Lower leg skin (tissue), 3 donors: ENCODE data around the gene CST9.

ENCODE experiments used
- CTCF ChIP-seq, 3 donors: fragments of 450-650 bp; IDR thresholded peaks; one replicate each; pipeline ENCODE4 v1.5.1; 2016; ENCODE audit warnings: antibody characterized with exemption in 3 of 3, mild to moderate bottlenecking in 3 of 3, moderate library complexity in 2 of 3
- POLR2A ChIP-seq, 2 donors: fragments of 450-650 bp; IDR thresholded peaks; one replicate each; pipeline ENCODE4 v1.6.1; 2016 to 2017; ENCODE audit warnings: antibody characterized with exemption in 2 of 2, mild to moderate bottlenecking in 1 of 2, moderate library complexity in 1 of 2

- TF ChIP-seq CTCF (IDR thresholded peaks at IDR 0.05) (no peak), POLR2A (IDR thresholded peaks at IDR 0.05) (no peak)
These were observed 32.6 kb upstream of the CST9 start for GRCh38 chr20:23638309-23638708.
